ENCODE data around the gene SGPP2. TPM values are rescaled to one million over a fixed set of nuclear protein-coding genes. Genes with fewer than 3 reads are reported as not detected.

Gene SGPP2
- total RNA-seq, 1 donor = not detected

DNA sequence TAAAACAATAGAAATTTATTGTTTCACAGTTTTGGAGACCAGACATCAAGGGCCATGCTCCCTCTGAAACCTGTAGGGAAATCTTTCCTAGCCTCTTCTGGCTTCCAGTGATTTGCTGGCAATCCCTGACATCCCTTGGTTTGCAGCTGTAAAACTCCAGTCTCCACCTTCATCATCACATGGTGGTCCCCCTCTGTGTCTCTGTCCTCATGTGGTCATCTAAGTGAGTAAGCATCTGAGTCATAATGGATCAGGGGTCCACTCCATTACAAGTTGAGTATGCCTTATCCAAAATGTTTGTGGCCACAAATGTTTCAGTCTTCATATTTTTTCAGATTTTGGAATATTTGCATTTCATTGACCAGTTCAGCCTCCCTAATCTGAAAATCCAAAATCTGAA, 5.6 kb upstream of the SGPP2 start:
- TF ChIP-seq, protein P1, sequence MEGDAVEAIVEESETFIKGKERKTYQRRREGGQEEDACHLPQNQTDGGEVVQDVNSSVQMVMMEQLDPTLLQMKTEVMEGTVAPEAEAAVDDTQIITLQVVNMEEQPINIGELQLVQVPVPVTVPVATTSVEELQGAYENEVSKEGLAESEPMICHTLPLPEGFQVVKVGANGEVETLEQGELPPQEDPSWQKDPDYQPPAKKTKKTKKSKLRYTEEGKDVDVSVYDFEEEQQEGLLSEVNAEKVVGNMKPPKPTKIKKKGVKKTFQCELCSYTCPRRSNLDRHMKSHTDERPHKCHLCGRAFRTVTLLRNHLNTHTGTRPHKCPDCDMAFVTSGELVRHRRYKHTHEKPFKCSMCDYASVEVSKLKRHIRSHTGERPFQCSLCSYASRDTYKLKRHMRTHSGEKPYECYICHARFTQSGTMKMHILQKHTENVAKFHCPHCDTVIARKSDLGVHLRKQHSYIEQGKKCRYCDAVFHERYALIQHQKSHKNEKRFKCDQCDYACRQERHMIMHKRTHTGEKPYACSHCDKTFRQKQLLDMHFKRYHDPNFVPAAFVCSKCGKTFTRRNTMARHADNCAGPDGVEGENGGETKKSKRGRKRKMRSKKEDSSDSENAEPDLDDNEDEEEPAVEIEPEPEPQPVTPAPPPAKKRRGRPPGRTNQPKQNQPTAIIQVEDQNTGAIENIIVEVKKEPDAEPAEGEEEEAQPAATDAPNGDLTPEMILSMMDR (IDR thresholded peaks at IDR 0.05; ENCODE audit: insufficient read depth, low read depth, low read length) = no peak
- no peak for DNase-seq (ENCODE audit: low read depth)
- H3K4me3 ChIP-seq (ENCODE audit: low read depth, low read length) = no peak overlapping the region

DNA sequence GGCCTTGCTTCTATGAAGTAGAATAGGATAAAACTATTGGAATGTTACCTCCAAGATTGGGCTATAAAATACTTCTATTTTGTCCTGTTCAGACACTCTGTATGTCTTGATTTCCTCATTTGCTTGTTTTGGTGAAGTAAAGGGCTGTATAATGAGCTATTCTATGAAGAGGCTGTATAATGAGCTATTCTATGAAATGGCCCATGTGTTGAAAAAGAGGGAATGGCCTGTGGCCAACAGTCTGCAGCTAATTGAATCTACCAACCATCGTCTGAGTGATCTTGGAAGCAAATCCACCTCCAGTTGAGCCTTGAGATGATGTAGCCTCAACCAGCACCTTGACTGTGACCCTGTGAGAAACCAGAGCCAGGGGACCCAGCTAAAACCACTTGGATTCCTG, 3.8 kb upstream of the SGPP2 start:
- no peak for DNase-seq (ENCODE audit: low read depth)
- H3K4me3 ChIP-seq (ENCODE audit: low read depth, low read length) = no peak overlapping the region
- TF ChIP-seq, protein P1 (IDR thresholded peaks at IDR 0.05; ENCODE audit: insufficient read depth, low read depth, low read length) = no peak

DNA sequence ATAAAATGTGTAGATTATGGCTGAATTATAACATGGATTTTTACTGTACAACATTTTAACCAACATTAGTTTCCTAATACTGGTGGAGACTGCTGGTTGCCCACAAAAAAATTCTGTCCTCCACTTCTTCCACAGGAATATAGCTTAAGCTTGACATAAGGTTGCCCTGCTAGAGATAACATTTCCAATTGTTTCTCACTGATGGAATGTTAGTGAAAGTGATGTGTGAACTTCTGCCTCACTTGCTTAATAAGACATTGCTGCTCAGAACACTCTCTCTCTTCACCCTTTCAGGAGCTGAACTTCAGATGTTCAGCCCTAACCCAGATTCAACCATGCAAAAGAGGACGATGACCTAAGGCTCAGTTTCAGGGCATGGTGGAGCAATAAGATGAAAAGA, 2.7 kb upstream of the SGPP2 start:
- no peak for DNase-seq (ENCODE audit: low read depth)
- TF ChIP-seq, protein P1 (IDR thresholded peaks at IDR 0.05; ENCODE audit: insufficient read depth, low read depth, low read length) = no peak
- H3K4me3 ChIP-seq (ENCODE audit: low read depth, low read length) = no peak overlapping the region

DNA sequence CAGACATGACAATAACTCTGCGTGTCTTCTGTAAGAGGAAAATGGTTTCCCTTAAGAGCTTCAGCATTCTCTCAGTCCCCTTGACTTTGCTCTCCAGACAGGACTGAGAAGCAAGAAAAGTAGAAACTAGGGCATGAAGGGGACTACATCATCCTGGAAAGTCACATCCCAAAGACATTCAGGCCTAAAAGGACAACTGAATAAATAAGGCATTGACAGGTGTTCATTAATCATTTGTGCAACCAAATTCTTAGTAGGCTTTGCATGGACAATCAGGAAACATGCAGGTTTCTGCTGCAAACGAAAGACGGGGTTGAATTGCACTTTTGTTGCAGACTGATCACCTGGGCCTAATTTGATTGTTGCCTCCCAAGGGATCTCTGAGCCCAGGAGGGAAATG, 1.2 kb upstream of the SGPP2 start:
- TF ChIP-seq, protein P1 (IDR thresholded peaks at IDR 0.05; ENCODE audit: insufficient read depth, low read depth, low read length) = no peak

DNA sequence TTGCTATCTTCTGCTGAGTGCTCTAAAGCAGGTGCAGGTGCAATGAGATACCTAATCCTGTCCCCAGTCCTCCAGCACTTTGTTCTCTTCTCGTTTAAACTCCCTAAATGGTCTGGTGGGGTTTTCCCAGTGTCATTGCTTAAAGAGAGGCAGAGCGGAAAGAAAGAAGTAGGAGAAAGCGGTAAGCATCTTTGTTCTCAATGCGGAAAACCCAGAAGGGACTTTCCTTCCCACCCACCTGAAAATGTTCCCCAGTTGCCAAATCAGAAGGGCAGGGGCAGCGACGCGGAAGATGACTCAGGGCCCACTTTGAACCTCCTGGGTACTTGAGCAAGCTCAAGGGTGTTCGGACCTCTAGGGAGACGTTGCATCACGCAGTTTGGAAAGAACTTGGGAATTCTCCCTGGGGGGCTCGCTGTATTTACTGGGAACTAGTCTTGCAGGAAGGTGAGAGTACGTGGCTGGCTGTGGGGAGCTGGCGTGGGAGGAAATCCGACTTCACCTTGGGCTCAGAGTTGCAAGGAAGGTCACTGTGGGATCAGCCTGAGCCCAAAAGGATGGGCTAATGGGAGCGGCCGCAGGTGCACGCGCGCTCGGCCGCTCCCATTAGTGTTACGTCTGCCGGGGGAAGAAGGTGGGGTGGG, 589 bp upstream of the SGPP2 start:
- H3K4me3 ChIP-seq (ENCODE audit: low read depth, low read length) = no peak overlapping the region
- DNase-seq (ENCODE audit: low read depth) = no peak
- TF ChIP-seq, protein P1 (IDR thresholded peaks at IDR 0.05; ENCODE audit: insufficient read depth, low read depth, low read length) = no peak

More for the DNA sequence above, 1.2 kb upstream of the SGPP2 start:
- DNase-seq (ENCODE audit: low read depth) = no peak
- no peak overlapping the region for H3K4me3 ChIP-seq (ENCODE audit: low read depth, low read length)

DNA sequence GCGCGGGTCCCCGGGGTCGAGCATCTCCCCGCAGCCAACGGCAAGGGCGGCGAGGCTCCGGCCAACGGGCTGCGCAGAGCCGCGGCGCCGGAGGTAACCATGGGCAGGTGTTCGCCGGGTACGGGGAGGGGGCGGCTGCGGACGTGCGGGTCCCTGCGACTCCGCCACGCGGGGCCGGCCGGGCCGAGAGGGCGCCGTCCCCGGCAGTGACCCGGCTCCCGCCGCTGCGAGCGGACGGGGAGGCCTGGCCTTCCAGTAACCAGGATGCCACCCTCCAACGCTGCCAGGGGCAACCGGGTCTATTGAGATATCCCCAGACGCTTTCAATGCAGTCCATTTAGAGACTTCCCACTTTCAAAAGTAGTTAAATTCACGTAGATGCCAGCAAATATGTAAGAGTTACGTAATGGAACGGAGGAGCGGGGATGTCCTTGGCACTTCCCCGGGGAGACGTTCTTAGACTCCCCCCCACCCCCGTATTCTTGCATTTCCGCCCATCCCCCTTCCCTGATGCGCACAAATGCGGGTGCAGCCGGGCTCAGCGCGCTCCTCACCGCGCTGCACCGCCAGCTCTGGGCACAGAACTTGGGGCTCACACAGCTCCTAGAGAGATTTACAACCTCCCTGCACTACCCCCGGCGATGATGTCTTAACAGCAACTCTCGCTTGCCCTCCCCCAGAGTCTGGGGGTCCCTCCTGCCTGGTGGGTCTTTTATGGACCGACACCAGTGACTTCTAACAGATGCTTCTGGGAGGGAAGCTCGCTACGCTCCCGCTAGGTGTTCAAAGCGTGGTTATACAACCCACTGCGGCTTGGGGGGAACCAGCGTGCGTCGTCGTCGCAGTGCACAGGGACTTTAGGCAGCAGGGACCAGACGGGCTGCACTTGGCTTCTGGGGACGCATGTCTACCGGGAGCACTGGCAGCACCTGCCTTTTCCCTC, 657 bp downstream of the SGPP2 start:
- no peak for DNase-seq (ENCODE audit: low read depth)
- TF ChIP-seq, protein P1 (IDR thresholded peaks at IDR 0.05; ENCODE audit: insufficient read depth, low read depth, low read length) = no peak
- H3K4me3 ChIP-seq (ENCODE audit: low read depth, low read length) = no peak overlapping the region
